GM08714 (cell line): ENCODE data around the gene GNAL.
"Not testable (repeated sequence)": the region's sequence is repeated elsewhere in the genome, so short reads cannot be mapped to it uniquely, and the experiment has no call there.

Experiments used
- H3K4me3 ChIP-seq: fragments of 200-500 bp; sonication (Bioruptor generic); 2 replicates; pipeline ENCODE4 v1.5.1; 2014; ENCODE audit warnings: mild to moderate bottlenecking, low read length, inconsistent platforms
- ZNF274 ChIP-seq: IDR thresholded peaks from 2 replicates; pipeline ENCODE4 v1.6.1; 2012; ENCODE audit warnings: mild to moderate bottlenecking, low read depth, low read length

Gene GNAL

GRCh38 chr18:11902522-11903292 lies 213.6 kb downstream of the GNAL start:
- TF ChIP-seq ZNF274, result no peak

GRCh38 chr18:11905613-11906012 lies 216.5 kb downstream of the GNAL start:
- H3K4me3 ChIP-seq, result peak overlapping the region; percentile 4; the same call in 1 of the 2 replicates
- no peak for TF ChIP-seq ZNF274

More at GRCh38 chr18:11902522-11903292, 213.6 kb downstream of the GNAL start:
- H3K4me3 ChIP-seq, result no peak overlapping the region

- TF ChIP-seq ZNF274, result no peak
- H3K4me3 ChIP-seq, result peak overlapping the region; percentile 43; the same call in 1 of the 2 replicates
Measured at GRCh38 chr18:11906176-11906575, 217.1 kb downstream of the GNAL start.

GRCh38 chr18:11906926-11907874 lies 218.1 kb downstream of the GNAL start:
- TF ChIP-seq ZNF274, result no peak
- H3K4me3 ChIP-seq, result peak overlapping the region; percentile 85

- peak within 1 kb of the TSS; percentile 85 for H3K4me3 ChIP-seq
- no peak for TF ChIP-seq ZNF274
Measured at GRCh38 chr18:11908182-11909060, 219.4 kb downstream of the GNAL start, which contains the start of gene MPPE1. MPPE1 (minus strand) TSS chr18:11908317; CDS start chr18:11897264, 11,053 bp downstream.

- H3K4me3 ChIP-seq, result peak overlapping the region; percentile 85
- TF ChIP-seq ZNF274, result no peak
Measured at GRCh38 chr18:11909061-11909455, 220.0 kb downstream of the GNAL start.

- no peak for TF ChIP-seq ZNF274
- H3K4me3 ChIP-seq, result no peak overlapping the region
Measured at GRCh38 chr18:11909591-11910026, 220.5 kb downstream of the GNAL start.

- not testable (repeated sequence) for H3K4me3 ChIP-seq
Measured at GRCh38 chr18:11916880-11917279, 227.8 kb downstream of the GNAL start.

GRCh38 chr18:11919522-11919921 lies 230.5 kb downstream of the GNAL start:
- H3K4me3 ChIP-seq, result not testable (repeated sequence)

GRCh38 chr18:11923450-11923849 lies 234.4 kb downstream of the GNAL start:
- TF ChIP-seq ZNF274, result no peak
- no peak overlapping the region for H3K4me3 ChIP-seq

GRCh38 chr18:11925800-11926481 lies 236.9 kb downstream of the GNAL start:
- TF ChIP-seq ZNF274, result no peak
- no peak overlapping the region for H3K4me3 ChIP-seq

- no peak overlapping the region for H3K4me3 ChIP-seq
- TF ChIP-seq ZNF274, result no peak
Measured at GRCh38 chr18:11927497-11927896, 238.4 kb downstream of the GNAL start.

- no peak overlapping the region for H3K4me3 ChIP-seq
- no peak for TF ChIP-seq ZNF274
Measured at GRCh38 chr18:11932393-11932792, 243.3 kb downstream of the GNAL start.
